ENCODE measurements around the gene MBD4.

Gene MBD4

GRCh38 chr3:129433565-129433964, 6.2 kb downstream of the MBD4 start:
- ATAC-seq (ENCODE audit: low read depth) = no peak
- Histone ChIP-seq H3K36me3 (ENCODE audit: low read depth) (peaks cover 77% of the 10 kb centered on the region), H3K4me1 (ENCODE audit: insufficient read depth, poor library complexity, severe bottlenecking) (no peaks in the 10 kb centered on the region), H3K4me3 (ENCODE audit: severe bottlenecking) (no peak overlapping the region), H3K27ac (ENCODE audit: poor library complexity, severe bottlenecking) (no peak overlapping the region), H3K27me3 (ENCODE audit: insufficient read depth, poor library complexity, severe bottlenecking) (no peaks in the 10 kb centered on the region), H3K9me3 (ENCODE audit: severe bottlenecking) (no peaks in the 10 kb centered on the region)
- DNase-seq (ENCODE audit: low spot score) = no peak
- TF ChIP-seq CTCF (IDR thresholded peaks at IDR 0.05; ENCODE audit: poor library complexity, severe bottlenecking) = no peak

- Histone ChIP-seq H3K4me1 (ENCODE audit: insufficient read depth, poor library complexity, severe bottlenecking) (no peaks in the 10 kb centered on the region), H3K4me3 (ENCODE audit: severe bottlenecking) (no peak overlapping the region), H3K9me3 (ENCODE audit: severe bottlenecking) (no peaks in the 10 kb centered on the region), H3K27ac (ENCODE audit: poor library complexity, severe bottlenecking) (no peak overlapping the region), H3K36me3 (ENCODE audit: low read depth) (peaks cover 70% of the 10 kb centered on the region), H3K27me3 (ENCODE audit: insufficient read depth, poor library complexity, severe bottlenecking) (no peaks in the 10 kb centered on the region)
- no peak for DNase-seq (ENCODE audit: low spot score)
- no peak for ATAC-seq (ENCODE audit: low read depth)
- TF ChIP-seq CTCF (IDR thresholded peaks at IDR 0.05; ENCODE audit: poor library complexity, severe bottlenecking) = no peak
Observed at GRCh38 chr3:129432671-129433070, 7.1 kb downstream of the MBD4 start.

GRCh38 chr3:129432036-129432435, 7.7 kb downstream of the MBD4 start:
- peaks cover 63% of the 10 kb centered on the region for H3K36me3 ChIP-seq (ENCODE audit: low read depth)

GRCh38 chr3:129429602-129430001, 10.1 kb downstream of the MBD4 start:
- TF ChIP-seq CTCF (IDR thresholded peaks at IDR 0.05; ENCODE audit: poor library complexity, severe bottlenecking) = no peak

More at GRCh38 chr3:129432036-129432435, 7.7 kb downstream of the MBD4 start:
- ATAC-seq (ENCODE audit: low read depth) = no peak
- no peak for TF ChIP-seq CTCF (IDR thresholded peaks at IDR 0.05; ENCODE audit: poor library complexity, severe bottlenecking)
- no peaks in the 10 kb centered on the region for H3K4me1 ChIP-seq (ENCODE audit: insufficient read depth, poor library complexity, severe bottlenecking)
- no peaks in the 10 kb centered on the region for H3K27me3 ChIP-seq (ENCODE audit: insufficient read depth, poor library complexity, severe bottlenecking)
- no peaks in the 10 kb centered on the region for H3K9me3 ChIP-seq (ENCODE audit: severe bottlenecking)
- DNase-seq (ENCODE audit: low spot score) = no peak
- H3K4me3 ChIP-seq (ENCODE audit: severe bottlenecking) = no peak overlapping the region
- H3K27ac ChIP-seq (ENCODE audit: poor library complexity, severe bottlenecking) = no peak overlapping the region

GRCh38 chr3:129429080-129429451, 10.7 kb downstream of the MBD4 start:
- H3K27me3 ChIP-seq (ENCODE audit: insufficient read depth, poor library complexity, severe bottlenecking) = no peaks in the 10 kb centered on the region
- TF ChIP-seq CTCF (IDR thresholded peaks at IDR 0.05; ENCODE audit: poor library complexity, severe bottlenecking) = no peak
- H3K4me3 ChIP-seq (ENCODE audit: severe bottlenecking) = no peak overlapping the region
- no peak overlapping the region for H3K27ac ChIP-seq (ENCODE audit: poor library complexity, severe bottlenecking)
- peaks cover 34% of the 10 kb centered on the region for H3K36me3 ChIP-seq (ENCODE audit: low read depth)
- no peaks in the 10 kb centered on the region for H3K9me3 ChIP-seq (ENCODE audit: severe bottlenecking)
- no peaks in the 10 kb centered on the region for H3K4me1 ChIP-seq (ENCODE audit: insufficient read depth, poor library complexity, severe bottlenecking)
- no peak for ATAC-seq (ENCODE audit: low read depth)
- no peak for DNase-seq (ENCODE audit: low spot score)

More at GRCh38 chr3:129429602-129430001, 10.1 kb downstream of the MBD4 start:
- Histone ChIP-seq H3K9me3 (ENCODE audit: severe bottlenecking) (no peaks in the 10 kb centered on the region), H3K4me3 (ENCODE audit: severe bottlenecking) (no peak overlapping the region), H3K27ac (ENCODE audit: poor library complexity, severe bottlenecking) (no peak overlapping the region), H3K27me3 (ENCODE audit: insufficient read depth, poor library complexity, severe bottlenecking) (no peaks in the 10 kb centered on the region), H3K36me3 (ENCODE audit: low read depth) (peaks cover 39% of the 10 kb centered on the region), H3K4me1 (ENCODE audit: insufficient read depth, poor library complexity, severe bottlenecking) (no peaks in the 10 kb centered on the region)
- ATAC-seq (ENCODE audit: low read depth) (no peak), DNase-seq (ENCODE audit: low spot score) (no peak)

Data from RWPE2 (cell line).